Loucy (cell line): Measurements from ENCODE around the gene TRAP1.

Source experiments
- CTCF ChIP-seq: fragments of 200-600 bp; sonication (generic); conservative IDR thresholded peaks from 2 replicates; pipeline ENCODE4 v1.5.1; 2014; ENCODE audit warnings: mild to moderate bottlenecking, antibody characterized with exemption, low read length
- EZH2phosphoT487 ChIP-seq: fragments of 200-600 bp; IDR thresholded peaks from 2 replicates; pipeline ENCODE4 v1.6.1; 2018; ENCODE audit warnings: antibody characterized with exemption, mild to moderate bottlenecking, moderate library complexity, borderline replicate concordance

- TF ChIP-seq CTCF (no peak), EZH2phosphoT487 (no peak)
Measured at GRCh38 chr16:3755249-3755648, 37.9 kb upstream of the TRAP1 start.
